Skin of body (tissue), 2 donors: ENCODE measurements around the gene LCE3C. TPM values are rescaled to one million over a fixed set of nuclear protein-coding genes. Genes with fewer than 3 reads are reported as not detected.

Source experiments
- small RNA-seq: library from RNA; depleted of rRNA; stranded (forward); fragments of <200 nt; gene quantifications from one replicate; pipeline ENCODE3, GENCODE V24; 2014; ENCODE audit warnings: low replicate concordance
- total RNA-seq: library from RNA; depleted of rRNA; stranded (reverse); fragments of >200 nt; gene quantifications from one replicate; pipeline ENCODE4 v1.2.3, GENCODE V29; 2014

LCE3C gene
- total RNA-seq, 1 donor from 2014 or later = not detected

Small RNA genes lying within 50 kb of the gene (small RNA-seq; reads per million reads assigned to genes)
- gene LCE3A (not detected), gene LCE3B (not detected)

Other genes with a start within 250 kb of the LCE3C start
- 139 TPM for gene FLG2, start 240.2 kb upstream of the LCE3C start, total RNA-seq
- 4.3 TPM for gene CRNN, start 186.0 kb upstream of the LCE3C start, total RNA-seq
- gene LCE5A, start 89.4 kb upstream of the LCE3C start, total RNA-seq = not detected
- gene CRCT1, start 85.8 kb upstream of the LCE3C start, total RNA-seq = 5.0 TPM
- gene LCE3E, start 33.5 kb upstream of the LCE3C start, total RNA-seq = 1.3 TPM
- 1.9 TPM for gene LCE3D, start 19.7 kb upstream of the LCE3C start, total RNA-seq
- gene LCE3B, start 13.6 kb downstream of the LCE3C start, total RNA-seq = not detected
- gene LCE3A, start 22.9 kb downstream of the LCE3C start, total RNA-seq = not detected
- gene LCE2D, start 63.1 kb downstream of the LCE3C start, total RNA-seq = 0.49 TPM
- gene LCE2C, start 75.0 kb downstream of the LCE3C start, total RNA-seq = 3.4 TPM
- gene LCE2B, start 85.9 kb downstream of the LCE3C start, total RNA-seq = 5.9 TPM
- gene LCE2A, start 98.1 kb downstream of the LCE3C start, total RNA-seq = 1.2 TPM
- not detected for gene LCE4A, start 107.9 kb downstream of the LCE3C start, total RNA-seq
- gene KPRP, start 157.8 kb downstream of the LCE3C start, total RNA-seq = 0.89 TPM
- gene LCE1F, start 174.9 kb downstream of the LCE3C start, total RNA-seq = not detected
- 0.59 TPM for gene LCE1E, start 186.0 kb downstream of the LCE3C start, total RNA-seq
- gene LCE1D, start 196.5 kb downstream of the LCE3C start, total RNA-seq = 1.4 TPM
- 9.3 TPM for gene LCE1C, start 206.4 kb downstream of the LCE3C start, total RNA-seq
- gene LCE1B, start 211.7 kb downstream of the LCE3C start, total RNA-seq = 1.9 TPM
- gene LCE1A, start 227.2 kb downstream of the LCE3C start, total RNA-seq = 1.7 TPM
- gene LCE6A, start 242.6 kb downstream of the LCE3C start, total RNA-seq = 4.4 TPM